Measurements from ENCODE around the gene FRMD4A. TPM values are rescaled to one million over a fixed set of nuclear protein-coding genes. Genes with fewer than 3 reads are reported as not detected.

FRMD4A gene
- total and polyA plus RNA-seq, 7 donors, result 2.9 to 9.1 (median 6.2) TPM

DNA sequence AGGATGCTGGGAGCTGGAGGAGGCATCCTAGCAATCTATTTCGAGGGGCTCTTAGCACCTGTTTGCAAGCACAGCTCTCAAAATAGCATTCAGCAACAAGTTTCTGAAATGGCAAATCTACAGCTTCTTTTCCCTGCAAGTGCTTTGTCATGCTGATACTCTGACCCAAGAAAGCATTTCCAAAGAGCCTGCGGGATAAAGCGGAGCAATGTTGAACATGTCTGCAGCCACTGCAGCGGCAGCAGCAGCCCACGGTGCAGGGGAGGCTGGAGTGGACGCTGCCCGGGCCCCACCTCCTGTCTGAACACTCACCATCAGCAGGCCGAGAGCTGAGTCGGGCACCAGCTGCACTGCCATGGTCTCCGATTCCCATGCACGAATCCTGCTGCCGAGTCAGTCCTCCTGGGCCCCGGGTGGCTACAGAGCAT lies 964 bp downstream of the FRMD4A start:
- no peaks in the 10 kb centered on the region for H3K4me1 ChIP-seq
- H3K27me3 ChIP-seq (ENCODE audit: insufficient read depth in 3 of 3, low read length in 2 of 3), result peaks cover 0 to 2% (median 0%) of the 10 kb centered on the region in 3 donors
- TF ChIP-seq, protein P1, sequence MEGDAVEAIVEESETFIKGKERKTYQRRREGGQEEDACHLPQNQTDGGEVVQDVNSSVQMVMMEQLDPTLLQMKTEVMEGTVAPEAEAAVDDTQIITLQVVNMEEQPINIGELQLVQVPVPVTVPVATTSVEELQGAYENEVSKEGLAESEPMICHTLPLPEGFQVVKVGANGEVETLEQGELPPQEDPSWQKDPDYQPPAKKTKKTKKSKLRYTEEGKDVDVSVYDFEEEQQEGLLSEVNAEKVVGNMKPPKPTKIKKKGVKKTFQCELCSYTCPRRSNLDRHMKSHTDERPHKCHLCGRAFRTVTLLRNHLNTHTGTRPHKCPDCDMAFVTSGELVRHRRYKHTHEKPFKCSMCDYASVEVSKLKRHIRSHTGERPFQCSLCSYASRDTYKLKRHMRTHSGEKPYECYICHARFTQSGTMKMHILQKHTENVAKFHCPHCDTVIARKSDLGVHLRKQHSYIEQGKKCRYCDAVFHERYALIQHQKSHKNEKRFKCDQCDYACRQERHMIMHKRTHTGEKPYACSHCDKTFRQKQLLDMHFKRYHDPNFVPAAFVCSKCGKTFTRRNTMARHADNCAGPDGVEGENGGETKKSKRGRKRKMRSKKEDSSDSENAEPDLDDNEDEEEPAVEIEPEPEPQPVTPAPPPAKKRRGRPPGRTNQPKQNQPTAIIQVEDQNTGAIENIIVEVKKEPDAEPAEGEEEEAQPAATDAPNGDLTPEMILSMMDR (IDR thresholded peaks at IDR 0.05), result no peak
- H3K4me3 ChIP-seq, result no peak overlapping the region
- intact Hi-C loops (cut with DNase I), result no loop called here
- no peak for ATAC-seq
- DNase-seq, result no peak
- no peaks in the 10 kb centered on the region for H3K9me3 ChIP-seq
- 21 to 34% (median 22%) methylated on average over 13 of the region's 13 CpGs for WGBS, 3 donors
- H3K27ac ChIP-seq, result no peak overlapping the region
- H3K36me3 ChIP-seq (ENCODE audit: insufficient read depth in 1 of 2, low read depth in 1 of 2), result no peaks in the 10 kb centered on the region

DNA sequence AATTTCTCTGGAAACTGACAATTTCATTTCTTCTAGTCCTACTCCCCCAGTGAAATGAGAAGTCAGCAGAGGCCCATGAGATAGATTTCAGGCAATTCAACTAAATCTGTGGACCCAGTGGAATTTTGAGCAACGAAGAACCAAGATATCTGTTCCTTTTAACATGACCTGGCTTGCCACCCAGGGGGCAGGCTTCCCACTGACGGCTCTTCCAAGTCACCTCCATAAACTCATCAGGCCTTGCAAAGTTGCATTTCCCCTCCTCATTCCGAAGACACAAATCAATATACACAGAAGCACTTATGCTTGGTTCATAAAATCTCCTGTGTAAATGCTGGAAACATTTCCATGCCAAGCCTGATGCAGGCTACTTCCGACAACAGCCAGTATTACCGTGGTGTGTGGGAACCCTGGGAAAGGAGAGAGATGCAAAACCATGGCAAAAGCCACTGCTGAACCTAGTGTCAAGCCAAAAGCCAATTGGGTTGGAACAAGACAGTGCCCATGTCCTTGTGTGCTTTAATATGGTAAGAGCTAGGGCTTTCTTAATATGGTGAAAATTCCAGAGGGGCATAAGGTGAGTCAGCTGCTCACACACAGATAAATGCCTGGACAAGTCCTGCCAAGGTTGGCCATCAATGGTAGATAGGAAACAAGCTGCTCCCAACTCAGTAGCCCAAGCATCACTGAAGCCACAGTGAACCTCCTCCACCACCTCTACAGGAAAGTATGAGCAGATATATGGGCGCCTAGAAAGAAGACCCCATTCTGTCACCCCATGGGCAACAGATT lies 1.6 kb downstream of the FRMD4A start:
- whole genome bisulfite sequencing, 3 donors, result 50 to 70% (median 58%) methylated on average over 6 of the region's 6 CpGs

DNA sequence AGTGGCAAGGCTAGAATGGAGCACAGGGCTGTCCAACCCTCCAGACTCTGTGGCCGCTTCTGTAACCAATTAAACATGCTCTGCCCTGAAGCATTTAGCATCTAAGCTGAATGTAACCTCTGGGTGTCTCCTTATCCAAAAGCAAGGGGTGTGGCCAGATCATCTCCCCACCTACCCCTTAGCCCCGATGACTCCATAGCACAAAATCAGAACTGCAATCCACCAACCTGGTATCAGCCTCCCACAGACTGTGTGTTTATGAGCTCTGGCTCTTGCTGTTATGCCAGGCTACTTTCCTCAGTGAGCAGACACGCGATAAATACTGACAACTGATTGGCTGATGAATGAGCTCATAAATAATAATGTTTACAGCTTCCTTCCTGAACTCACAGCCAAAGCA lies 3.2 kb downstream of the FRMD4A start:
- Histone ChIP-seq H3K36me3 (ENCODE audit: insufficient read depth in 1 of 2, low read depth in 1 of 2) (no peaks in the 10 kb centered on the region), H3K4me3 (no peak overlapping the region), H3K9me3 (no peaks in the 10 kb centered on the region), H3K27me3 (ENCODE audit: insufficient read depth in 3 of 3, low read length in 2 of 3) (peaks cover 0 to 2% (median 0%) of the 10 kb centered on the region in 3 donors), H3K27ac (no peak overlapping the region), H3K4me1 (no peaks in the 10 kb centered on the region)
- 56 to 62% (median 58%) methylated on average over 4 of the region's 4 CpGs for WGBS, 3 donors
- intact Hi-C loops (cut with DNase I), result no loop called here
- ATAC-seq, result no peak
- DNase-seq, result no peak
- TF ChIP-seq, protein P1 (IDR thresholded peaks at IDR 0.05), result no peak

More for the DNA sequence above, 1.6 kb downstream of the FRMD4A start:
- no peaks in the 10 kb centered on the region for H3K9me3 ChIP-seq
- ATAC-seq (no peak), DNase-seq (no peak)
- intact Hi-C loops (cut with DNase I), result no loop called here
- H3K27ac ChIP-seq, result no peak overlapping the region
- H3K36me3 ChIP-seq (ENCODE audit: insufficient read depth in 1 of 2, low read depth in 1 of 2), result no peaks in the 10 kb centered on the region
- TF ChIP-seq, protein P1 (IDR thresholded peaks at IDR 0.05), result no peak
- H3K4me3 ChIP-seq, result no peak overlapping the region
- H3K4me1 ChIP-seq, result no peaks in the 10 kb centered on the region
- H3K27me3 ChIP-seq (ENCODE audit: insufficient read depth in 3 of 3, low read length in 2 of 3), result peaks cover 0 to 2% (median 0%) of the 10 kb centered on the region in 3 donors

DNA sequence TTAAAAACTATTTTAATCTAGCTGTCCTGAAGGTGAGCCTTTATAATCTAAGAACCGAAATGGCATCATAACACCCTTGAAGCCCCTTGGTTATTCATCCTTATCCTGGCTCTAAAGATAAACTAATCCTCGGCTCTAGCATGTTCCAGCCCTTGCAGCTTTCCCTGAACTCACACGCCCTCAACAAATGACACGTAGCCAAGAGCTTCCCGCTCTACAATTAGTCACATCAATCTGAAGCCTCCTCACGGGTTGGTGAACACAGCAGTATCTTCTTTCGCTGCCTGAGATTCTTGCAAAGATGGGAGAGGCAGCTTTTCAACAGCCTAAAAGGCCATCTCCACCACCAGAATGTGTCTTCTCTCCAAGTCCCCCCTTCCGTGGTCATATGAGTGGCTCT lies 4.1 kb downstream of the FRMD4A start:
- Histone ChIP-seq H3K4me1 (no peaks in the 10 kb centered on the region), H3K27ac (no peak overlapping the region), H3K4me3 (no peak overlapping the region), H3K9me3 (no peaks in the 10 kb centered on the region), H3K27me3 (ENCODE audit: insufficient read depth in 3 of 3, low read length in 2 of 3) (peaks cover 0 to 2% (median 0%) of the 10 kb centered on the region in 3 donors), H3K36me3 (ENCODE audit: insufficient read depth in 1 of 2, low read depth in 1 of 2) (no peaks in the 10 kb centered on the region)
- intact Hi-C loops (cut with DNase I), result no loop called here
- ATAC-seq, result no peak
- no peak for DNase-seq
- WGBS, 3 donors, result 42 to 48% (median 44%) methylated on average over 8 of the region's 8 CpGs
- TF ChIP-seq, protein P1 (IDR thresholded peaks at IDR 0.05), result no peak

Measured in psoas muscle (tissue), 8 donors.